HepG2 (cell line): ENCODE results near the gene KRTAP19-7. TPM values are rescaled to one million over a fixed set of nuclear protein-coding genes. Genes with fewer than 3 reads are reported as not detected.

Source experiments
- ATAC-seq: fragments of 200-7000 bp; cut with Tn5 transposase; 3 replicates; pipeline ENCODE4 v1.9.1; 2020; ENCODE audit warnings: mild to moderate bottlenecking, moderate library complexity
- BruUV-seq: library from RNA; stranded (reverse); fragments of 400-500 nt; replicated peaks from 2 replicates; lab custom pipeline; 2021; lab: Mats Ljungman, UMichigan
- CTCF ChIA-PET: fragments of 300-600 bp; formaldehyde crosslinking; extraction: SDS; loops from one replicate; lab custom pipeline; 2021; ENCODE audit warnings: low total read pairs, inconsistent platforms, low intra/inter-chr PET ratio; lab: Yijun Ruan, JAX
- POLR2A ChIA-PET: fragments of 350-600 bp; sonication (Branson Sonifier 250); formaldehyde crosslinking; loops from one replicate; lab custom pipeline; 2020; ENCODE audit warnings: antibody characterized with exemption, inconsistent platforms; lab: Yijun Ruan, JAX
- DNase-seq: peaks from one replicate; pipeline ENCODE4 v3.0.0-alpha.2; 2015; ENCODE audit warnings: low spot score
- FAIRE-seq: peaks from 3 replicates; lab custom pipeline; 2011; peaks lifted over from hg19 to GRCh38; lab: Jason Lieb, UNC
- H2AFZ ChIP-seq: one replicate; pipeline ENCODE4 v1.6.1; 2011; ENCODE audit warnings: low read length, inconsistent platforms
- H3K27ac ChIP-seq: fragments of 300-600 bp; 3 replicates; pipeline ENCODE4 v1.8.0; 2011; ENCODE audit warnings: mixed run types, mild to moderate bottlenecking, mixed read lengths, low read length, inconsistent platforms; ENCODE audit not compliant: insufficient read depth; ENCODE audit errors: extremely low read length
- H3K27me3 ChIP-seq, 2 experiments: fragments of 200-600 bp in 1 of 2; 2 replicates in 1 of 2; 3 replicates in 1 of 2; pipeline versions ENCODE4 v1.6.0 to v1.8.0; 2011; ENCODE audit warnings: low read length in 2 of 2, mild to moderate bottlenecking in 2 of 2, moderate library complexity in 2 of 2, inconsistent platforms in 1 of 2; ENCODE audit not compliant: insufficient read depth in 2 of 2, control insufficient read depth in 1 of 2
- H3K36me3 ChIP-seq, 2 experiments: fragments of 200-600 bp in 1 of 2; replicated peaks in 1 of 2; 2 replicates in 1 of 2; 3 replicates in 1 of 2; pipeline versions ENCODE4 v1.5.1 to v1.8.0; 2011; ENCODE audit warnings: low read length in 2 of 2, inconsistent platforms in 1 of 2; ENCODE audit not compliant: insufficient read depth in 2 of 2, control insufficient read depth in 1 of 2
- H3K4me1 ChIP-seq: 2 replicates; pipeline ENCODE4 v1.5.1; 2012; ENCODE audit warnings: low read length, inconsistent platforms; ENCODE audit not compliant: insufficient read depth
- H3K4me2 ChIP-seq: 2 replicates; pipeline ENCODE4 v1.6.0; 2011; ENCODE audit warnings: low read depth, low read length, inconsistent platforms
- H3K4me3 ChIP-seq, 3 experiments: fragments of 200-600 bp in 1 of 3; sonication (generic), shearing (Covaris generic) in 1 of 3; replicated peaks in 1 of 3; 2 replicates each; pipeline ENCODE4 v1.5.1; 2011 to 2016; ENCODE audit warnings: low read length in 3 of 3, inconsistent platforms in 2 of 3, low read depth in 2 of 3, mild to moderate bottlenecking in 2 of 3, control low read depth in 1 of 3, mixed read lengths in 1 of 3; ENCODE audit not compliant: insufficient read depth in 1 of 3
- H3K79me2 ChIP-seq: one replicate; pipeline ENCODE4 v1.6.1; 2011; ENCODE audit warnings: low read length, inconsistent platforms; ENCODE audit not compliant: insufficient read depth
- H3K9ac ChIP-seq: 2 replicates; pipeline ENCODE4 v1.6.0; 2011; ENCODE audit warnings: mild to moderate bottlenecking, low read depth, low read length, inconsistent platforms; ENCODE audit not compliant: insufficient read depth
- H3K9me3 ChIP-seq: 2 replicates; pipeline ENCODE4 v1.5.1; 2012; ENCODE audit warnings: mild to moderate bottlenecking, low read length
- H4K20me1 ChIP-seq: 2 replicates; pipeline ENCODE4 v1.6.0; 2011; ENCODE audit warnings: inconsistent platforms, mild to moderate bottlenecking, low read length, moderate library complexity; ENCODE audit not compliant: insufficient read depth
- CAMTA2 ChIP-seq: sonication (generic); formaldehyde crosslinking; IDR thresholded peaks from 2 replicates; pipeline ENCODE4 v1.4.0; 2020; ENCODE audit warnings: mild to moderate bottlenecking, missing genetic modification reagents, borderline replicate concordance
- FOXJ3 ChIP-seq: sonication (generic); formaldehyde crosslinking; IDR thresholded peaks from 2 replicates; pipeline ENCODE4 v1.4.0; 2020; ENCODE audit warnings: missing genetic modification reagents, mild to moderate bottlenecking, borderline replicate concordance
- GMEB2 ChIP-seq: IDR thresholded peaks from 2 replicates; pipeline ENCODE4 v1.6.1; 2016; ENCODE audit warnings: missing biosample characterization, missing genetic modification reagents, low read depth
- HINFP ChIP-seq: sonication (generic); formaldehyde crosslinking; IDR thresholded peaks from 2 replicates; pipeline ENCODE4 v1.4.0; 2020; ENCODE audit warnings: low read depth, mild to moderate bottlenecking, missing genetic modification reagents
- KAT7 ChIP-seq: IDR thresholded peaks from 2 replicates; pipeline ENCODE4 v1.6.1; 2018; ENCODE audit warnings: borderline replicate concordance, missing compliant biosample characterization
- KDM5A ChIP-seq: fragments of 200-600 bp; sonication (generic); IDR thresholded peaks from 2 replicates; pipeline ENCODE4 v1.7.0; 2018; ENCODE audit warnings: antibody characterized with exemption, mild to moderate bottlenecking, low read length, borderline replicate concordance
- KLF16 ChIP-seq, 2 experiments: sonication (generic) in 1 of 2; formaldehyde crosslinking in 1 of 2; IDR thresholded peaks; 2 replicates each; pipeline versions ENCODE4 v1.6.1 to v1.8.0; 2016 to 2023; ENCODE audit warnings: missing genetic modification reagents in 2 of 2, missing compliant biosample characterization in 1 of 2
- MIXL1 ChIP-seq: IDR thresholded peaks from 2 replicates; pipeline ENCODE4 v1.6.1; 2016
- NR2F1 ChIP-seq, 2 experiments: fragments of 450-650 bp in 1 of 2; formaldehyde crosslinking in 1 of 2; IDR thresholded peaks; 2 replicates each; pipeline versions ENCODE4 v1.5.0 to v1.6.1; 2016 to 2020; ENCODE audit warnings: mild to moderate bottlenecking in 1 of 2, missing compliant biosample characterization in 1 of 2, missing genetic modification reagents in 1 of 2, moderate library complexity in 1 of 2
- REXO4 ChIP-seq: sonication (generic); formaldehyde crosslinking; IDR thresholded peaks from 2 replicates; pipeline ENCODE4 v1.8.0; 2022; ENCODE audit warnings: missing genetic modification reagents, mild to moderate bottlenecking, borderline replicate concordance
- ZBTB1 ChIP-seq: sonication (generic); formaldehyde crosslinking; IDR thresholded peaks from 2 replicates; pipeline ENCODE4 v1.4.0; 2020; ENCODE audit warnings: missing genetic modification reagents, borderline replicate concordance
- ZNF367 ChIP-seq: sonication (generic); formaldehyde crosslinking; IDR thresholded peaks from 2 replicates; pipeline ENCODE4 v1.4.0; 2020; ENCODE audit warnings: missing genetic modification reagents, borderline replicate concordance
- ZNF460 ChIP-seq: sonication (generic); formaldehyde crosslinking; IDR thresholded peaks from 2 replicates; pipeline ENCODE4 v1.5.1; 2020; ENCODE audit warnings: missing genetic modification reagents, mild to moderate bottlenecking, borderline replicate concordance
- ZNF558 ChIP-seq: sonication (generic); formaldehyde crosslinking; IDR thresholded peaks from 2 replicates; pipeline ENCODE4 v1.9.0; 2022; ENCODE audit warnings: mild to moderate bottlenecking, missing genetic modification reagents, borderline replicate concordance
- ZNF607 ChIP-seq: sonication (generic); formaldehyde crosslinking; IDR thresholded peaks from 2 replicates; pipeline ENCODE4 v1.5.1; 2020; ENCODE audit warnings: missing genetic modification reagents, mild to moderate bottlenecking, borderline replicate concordance
- ZNF761 ChIP-seq: sonication (generic); formaldehyde crosslinking; conservative IDR thresholded peaks from 2 replicates; pipeline ENCODE4 v1.4.0; 2020; ENCODE audit warnings: mild to moderate bottlenecking, missing genetic modification reagents
- WGBS: methylation state at CpG from one replicate; pipeline ENCODE4 v1.1.6; 2017; ENCODE audit warnings: low lambda C conversion rate; 5-methylcytosine and 5-hydroxymethylcytosine counted together
- in situ Hi-C: cut with HindIII; loops from 2 replicates; pipeline ENCODE4 v1.10.0; 2017; ENCODE audit warnings: low pct_unique_long_range_greater_than_20kb; ENCODE audit not compliant: extremely low pct_ligation_motif_present
- intact Hi-C: fragments of 100-400 bp; cut with micrococcal nuclease; formaldehyde crosslinking; loops from one replicate; pipeline ENCODE4 v1.10.0; 2022; ENCODE audit not compliant: unreplicated experiment
- polyA plus RNA-seq, 8 experiments: library from polyadenylated mRNA; depleted of rRNA in 3 of 8; stranded (reverse) in 7 of 8; unstranded in 1 of 8; fragments of >200 nt; fragmentation: Illumina TruSeq in 4 of 8; extraction: Trizol in 4 of 8; gene quantifications; 2 replicates each; pipeline versions ENCODE4 v1.2.1 to v1.2.3, GENCODE V29; 2011 to 2016; ENCODE audit warnings: low read depth in 4 of 8, missing spikeins in 1 of 8, mixed read lengths in 1 of 8; ENCODE audit not compliant: insufficient read depth in 1 of 8
- total RNA-seq, 5 experiments: library from RNA; depleted of rRNA; stranded (reverse); fragments of >200 nt; fragmentation: Illumina TruSeq; extraction: Trizol; gene quantifications; 2 replicates each; pipeline ENCODE4 v1.2.3, GENCODE V29; 2016; ENCODE audit warnings: low read depth in 1 of 5

The KRTAP19-7 gene
- total and polyA plus RNA-seq, 2 of the 13 experiments (the other 11 are each of a cell fraction or from before 2014, with no cell fraction given), result not detected

GRCh38 chr21:30590297-30590696 is 29.2 kb upstream of the KRTAP19-7 start, which contains the start of gene KRTAP22-2:
Gene KRTAP22-2, minus strand, starts transcription at chr21:30590397.
- Histone ChIP-seq H3K79me2 (no peaks in the 10 kb centered on the region), H3K27me3 (no peaks in the 10 kb centered on the region), H4K20me1 (no peaks in the 10 kb centered on the region), H3K4me3 (no peak within 1 kb of the TSS), H3K4me2 (no peak within 1 kb of the TSS), H3K27ac (no peak within 1 kb of the TSS), H3K36me3 (no peaks in the 10 kb centered on the region), H3K9me3 (peaks cover 82% of the 10 kb centered on the region), H3K9ac (no peak within 1 kb of the TSS), H3K4me1 (no peaks in the 10 kb centered on the region), H2AFZ (no peak within 1 kb of the TSS)
- intact Hi-C loops, result no loop called here
- FAIRE-seq, result no peak
- ChIA-PET POLR2A (no interaction called here), CTCF (no interaction called here)
- TF ChIP-seq MIXL1 (CRISPR knock-in tag) (no peak), ZNF761 (CRISPR knock-in tag) (no peak), KLF16 (CRISPR knock-in tag; IDR thresholded peaks at IDR 0.05) (no peak), ZBTB1 (CRISPR knock-in tag) (no peak), ZNF607 (CRISPR knock-in tag) (no peak), REXO4 (CRISPR knock-in tag) (no peak), CAMTA2 (CRISPR knock-in tag) (no peak), ZNF460 (no peak), KDM5A (no peak)
- no TSS peak for BruUV-seq
- in situ Hi-C loops, result no loop called here
- DNase-seq, result no peak
- no peak for ATAC-seq

GRCh38 chr21:30582870-30583269 is 21.8 kb upstream of the KRTAP19-7 start:
- POLR2A ChIA-PET, result no interaction called here
- no peak for FAIRE-seq
- no peak for TF ChIP-seq GMEB2 (CRISPR knock-in tag)
- TF ChIP-seq FOXJ3 (CRISPR knock-in tag), result no peak
- no peak for TF ChIP-seq KAT7
- no peak for TF ChIP-seq HINFP (CRISPR knock-in tag)
- TF ChIP-seq NR2F1 (CRISPR knock-in tag; IDR thresholded peaks at IDR 0.05), result no peak
- TF ChIP-seq ZNF367 (CRISPR knock-in tag), result no peak
- no peak for TF ChIP-seq ZNF558 (CRISPR knock-in tag)

More at GRCh38 chr21:30582870-30583269, 21.8 kb upstream of the KRTAP19-7 start:
- no peak overlapping the region for H3K27ac ChIP-seq
- no peak overlapping the region for H3K4me2 ChIP-seq
- intact Hi-C loops, result no loop called here
- H3K4me1 ChIP-seq, result no peaks in the 10 kb centered on the region
- H3K4me3 ChIP-seq, result no peak overlapping the region
- H2AFZ ChIP-seq, result no peak overlapping the region
- in situ Hi-C loops, result no loop called here
- H3K9me3 ChIP-seq, result peaks cover 76% of the 10 kb centered on the region
- WGBS, result 0% methylated on average over 1 of the region's 1 CpG
- no peaks in the 10 kb centered on the region for H3K79me2 ChIP-seq
- no peak for DNase-seq
- no peak overlapping the region for H3K9ac ChIP-seq
- H4K20me1 ChIP-seq, result no peaks in the 10 kb centered on the region
- H3K36me3 ChIP-seq, result no peaks in the 10 kb centered on the region
- BruUV-seq, result no TSS peak
- H3K27me3 ChIP-seq, result no peaks in the 10 kb centered on the region
- CTCF ChIA-PET, result no interaction called here
- ATAC-seq, result no peak
